ENCODE measurements around the gene CDH4.

CDH4 gene

DNA sequence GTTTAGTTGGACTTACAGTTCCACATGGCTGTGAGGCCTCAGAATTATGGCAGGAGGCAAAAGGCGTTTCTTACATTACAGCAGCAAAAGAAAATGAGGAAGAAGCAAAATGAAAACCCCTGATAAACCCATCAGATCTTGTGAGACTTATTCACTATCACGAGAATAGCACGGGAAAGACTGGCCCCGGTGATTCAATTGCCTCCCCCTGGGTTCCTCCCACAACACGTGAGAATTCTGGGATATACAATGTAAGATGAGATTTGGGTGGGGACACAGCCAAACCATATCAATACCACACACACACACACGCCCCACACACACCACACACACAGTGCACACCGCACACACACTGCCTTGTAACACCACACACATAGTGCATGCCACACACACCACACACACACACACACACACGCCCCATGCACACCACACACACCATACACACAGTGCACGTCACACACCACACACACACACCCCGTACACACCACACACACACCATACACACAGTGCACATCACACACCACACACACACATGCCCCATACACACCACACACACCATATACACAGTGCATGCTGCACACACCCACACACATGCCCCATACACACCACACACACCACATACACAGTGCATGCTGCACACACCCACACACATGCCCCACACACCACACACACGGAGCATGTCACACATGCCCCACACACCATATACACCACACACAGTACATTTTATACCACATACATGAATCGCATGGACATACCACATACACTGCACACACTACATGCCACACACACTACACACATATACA lies 503.1 kb downstream of the CDH4 start:
- no peak for DNase-seq (ENCODE audit: low read depth)

DNA sequence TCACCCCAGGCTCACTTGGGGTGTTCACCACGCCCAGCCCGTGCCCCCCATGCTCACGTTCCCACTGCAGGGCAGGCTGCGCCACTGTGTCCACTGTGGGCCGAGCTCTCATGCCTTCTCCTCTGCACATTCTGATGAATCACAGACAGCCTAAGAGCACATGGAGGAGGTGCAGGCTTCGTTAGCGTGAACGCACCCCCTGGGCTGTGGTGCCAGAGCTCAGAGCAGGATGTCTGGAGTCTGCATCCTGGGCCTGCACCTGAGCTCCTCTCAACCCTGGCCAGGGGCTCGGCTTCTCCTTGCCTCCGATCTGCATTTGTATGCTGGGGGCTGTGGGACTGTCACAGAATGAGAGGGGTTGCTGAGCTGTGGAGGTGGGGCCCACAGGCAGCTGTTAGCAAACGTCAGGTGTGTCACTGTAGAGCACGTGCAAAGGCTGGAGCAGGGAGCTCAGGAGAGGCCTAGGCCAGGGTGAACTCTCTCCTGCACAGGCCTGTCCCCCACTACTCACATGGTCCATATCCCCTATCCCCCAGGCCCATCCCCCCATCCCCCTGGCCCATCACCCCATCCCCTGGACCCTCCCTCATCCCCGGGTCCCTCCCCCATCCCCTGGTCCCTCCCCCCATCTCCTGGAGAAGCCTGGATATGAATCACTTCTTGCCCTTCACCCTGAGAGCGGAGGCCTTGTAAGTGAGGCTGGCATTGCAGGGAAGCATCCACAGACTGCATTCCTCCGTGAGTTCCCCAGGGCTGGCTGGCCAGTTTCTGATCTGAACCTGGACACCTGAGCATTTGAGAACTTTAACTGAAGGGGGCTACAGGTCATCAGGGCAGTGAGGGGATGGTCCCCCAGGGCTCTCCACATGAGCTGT lies 504.1 kb downstream of the CDH4 start:
- DNase-seq (ENCODE audit: low read depth), result no peak

DNA sequence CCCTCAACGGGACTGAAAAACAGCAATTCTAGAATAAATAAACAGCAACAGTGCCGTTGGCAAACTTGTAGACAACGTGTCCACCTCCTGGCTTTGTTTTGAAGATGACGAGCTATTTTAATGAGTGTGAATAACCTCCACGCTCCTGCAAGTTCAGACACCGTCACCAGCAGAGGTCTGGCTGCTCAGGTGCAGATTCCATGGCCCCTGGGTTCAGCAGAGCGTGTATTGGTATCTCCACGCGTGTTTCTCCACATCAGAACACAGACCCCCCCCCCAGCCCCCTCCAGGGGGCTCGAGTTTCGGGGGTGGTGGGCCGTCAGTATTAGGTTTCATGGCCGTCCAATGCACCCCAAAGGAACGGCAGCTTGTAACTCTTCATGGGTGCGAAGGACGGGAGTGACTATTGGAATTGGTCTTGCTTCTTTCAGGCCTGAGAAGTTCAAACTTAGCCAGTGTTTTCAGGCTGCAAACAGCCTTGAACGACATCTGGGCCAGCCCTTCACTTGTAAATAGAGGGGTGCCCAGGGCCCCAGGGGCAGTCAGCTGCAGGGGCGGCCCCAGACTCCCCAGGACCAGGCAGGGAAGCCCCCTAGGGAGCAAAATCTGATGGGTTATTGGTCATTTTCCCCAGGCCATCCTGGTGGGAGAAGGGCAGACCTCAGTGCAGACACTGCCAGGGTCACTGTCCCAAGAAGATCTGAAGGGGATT lies 505.1 kb downstream of the CDH4 start:
- no peak for DNase-seq (ENCODE audit: low read depth)

DNA sequence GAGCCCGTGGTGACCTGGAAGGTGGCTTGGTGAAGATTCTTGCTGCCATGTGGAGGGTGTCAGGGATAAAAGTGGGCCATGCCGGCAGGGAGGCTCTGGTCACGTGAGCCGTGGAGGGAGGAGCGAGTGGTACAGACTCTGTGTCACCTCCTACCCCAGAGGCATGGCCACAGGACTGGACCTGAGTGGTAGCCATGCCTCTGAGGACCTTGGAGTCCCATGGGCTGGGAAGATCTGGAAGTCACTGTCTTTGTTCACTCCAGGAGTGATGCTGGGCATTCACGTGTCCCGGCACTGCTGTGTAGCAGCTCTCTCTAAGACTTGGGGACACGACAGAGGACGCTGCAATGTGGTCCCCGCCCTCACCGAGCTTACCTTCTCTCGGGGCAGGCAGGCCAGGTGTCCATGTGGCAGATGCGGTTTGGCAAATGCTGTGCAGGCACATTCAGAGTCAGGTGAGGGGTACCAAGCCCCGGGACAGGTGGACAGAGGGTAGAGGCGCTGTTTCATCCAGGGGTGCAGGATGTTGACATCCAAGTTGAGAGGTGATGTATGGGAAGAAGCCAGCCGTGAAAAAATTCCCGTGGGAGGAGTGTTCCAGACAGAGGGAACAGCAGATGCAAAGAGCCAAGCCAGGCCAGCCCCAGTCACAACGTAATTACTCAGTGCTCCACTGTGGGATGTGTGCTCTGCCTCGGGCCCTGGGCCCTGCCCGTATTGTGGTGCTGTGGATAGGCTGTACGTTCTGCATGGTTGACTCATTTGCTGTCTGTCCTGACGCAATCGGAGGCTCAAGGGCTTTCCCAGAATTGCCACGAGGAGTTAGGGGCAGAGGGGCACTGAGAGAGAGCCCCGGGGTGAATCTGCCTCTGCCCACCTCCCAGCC lies 505.9 kb downstream of the CDH4 start:
- no peak for DNase-seq (ENCODE audit: low read depth)

DNA sequence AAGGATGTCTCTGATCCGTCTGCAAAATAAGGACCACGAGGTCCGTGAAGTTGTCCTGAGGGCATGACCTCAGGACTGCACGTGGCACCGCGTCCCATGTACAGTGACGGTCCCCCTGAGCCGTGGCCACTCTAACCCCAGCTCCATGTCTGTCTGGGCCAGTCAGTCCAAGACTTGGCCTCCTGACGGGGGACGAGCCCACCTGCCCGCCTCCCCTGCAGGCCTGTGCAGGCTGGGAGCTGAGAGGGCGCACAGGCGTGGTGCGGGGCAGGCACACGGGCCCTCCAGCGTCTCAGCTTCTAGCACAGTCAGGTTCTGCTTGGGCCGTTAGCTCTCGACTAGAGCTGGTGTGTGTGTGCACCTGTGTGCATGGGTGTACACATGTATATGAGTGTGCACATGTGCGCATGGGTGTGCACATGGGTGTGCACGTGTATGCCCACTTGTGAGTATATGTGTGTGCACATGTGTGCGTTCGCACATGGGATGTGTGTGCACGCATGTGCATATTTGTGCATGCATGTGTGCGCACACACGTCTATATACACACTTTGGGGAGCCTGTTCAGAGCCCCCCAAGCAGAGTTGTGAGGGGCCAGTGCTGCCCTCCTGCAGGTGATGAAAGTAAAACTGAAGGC lies 506.6 kb downstream of the CDH4 start:
- DNase-seq (ENCODE audit: low read depth), result no peak

DNA sequence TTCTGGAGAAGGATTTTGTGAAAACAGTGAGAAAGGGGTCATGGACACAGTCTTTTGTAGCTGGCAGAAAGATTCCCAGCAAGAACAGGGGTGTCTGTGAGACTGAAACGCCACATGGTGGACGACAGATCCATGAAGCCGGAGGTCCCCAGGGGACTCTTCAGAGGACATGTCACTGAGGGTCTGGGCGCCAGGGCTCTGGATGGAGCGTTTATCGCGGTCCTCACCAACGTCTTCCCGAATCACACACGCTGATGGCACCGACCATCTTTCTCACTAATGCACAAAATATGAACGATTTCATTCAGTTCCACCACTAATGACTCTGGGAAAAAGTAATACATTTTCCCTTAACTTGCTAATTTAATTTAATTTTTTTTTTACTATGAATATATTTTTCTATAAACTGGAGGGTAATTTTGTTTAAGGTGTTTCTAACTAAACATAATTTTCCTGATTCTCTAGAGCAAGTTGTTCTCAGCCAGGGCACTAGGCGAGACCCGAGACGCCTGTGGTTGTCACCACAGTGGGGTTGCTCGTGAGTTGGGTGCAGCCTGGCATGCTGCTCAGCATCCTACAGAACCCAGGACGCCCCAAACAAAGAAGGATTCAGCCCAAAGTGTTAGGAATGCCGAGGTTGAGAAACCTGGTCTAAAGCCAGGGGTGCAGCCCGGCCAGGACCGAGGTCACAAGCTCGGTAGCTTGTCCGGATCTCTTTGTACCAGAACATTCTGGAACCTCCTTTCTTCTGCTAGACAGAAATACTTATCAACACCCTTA lies 507.4 kb downstream of the CDH4 start:
- no peak for DNase-seq (ENCODE audit: low read depth)

DNA sequence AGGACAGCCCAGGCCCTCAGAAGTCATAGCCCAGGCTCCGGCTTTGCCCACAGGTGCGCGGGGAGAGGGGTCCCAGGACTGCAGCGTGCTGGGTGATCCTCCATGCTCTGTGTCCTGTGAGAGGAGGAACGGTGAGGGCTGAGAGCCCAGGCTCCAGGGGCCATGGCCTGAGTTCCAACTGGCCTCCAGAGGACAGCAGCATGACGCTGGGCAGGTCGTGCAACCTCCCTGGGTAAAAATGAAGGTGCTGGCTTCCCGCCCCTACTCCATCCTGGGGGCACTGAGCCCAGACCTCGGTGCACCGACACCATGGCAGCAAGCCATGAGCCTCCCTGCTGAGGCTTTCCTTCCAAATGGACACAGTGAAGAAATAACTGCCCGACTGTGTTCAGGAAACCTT lies 508.3 kb downstream of the CDH4 start:
- no peak for DNase-seq (ENCODE audit: low read depth)

DNA sequence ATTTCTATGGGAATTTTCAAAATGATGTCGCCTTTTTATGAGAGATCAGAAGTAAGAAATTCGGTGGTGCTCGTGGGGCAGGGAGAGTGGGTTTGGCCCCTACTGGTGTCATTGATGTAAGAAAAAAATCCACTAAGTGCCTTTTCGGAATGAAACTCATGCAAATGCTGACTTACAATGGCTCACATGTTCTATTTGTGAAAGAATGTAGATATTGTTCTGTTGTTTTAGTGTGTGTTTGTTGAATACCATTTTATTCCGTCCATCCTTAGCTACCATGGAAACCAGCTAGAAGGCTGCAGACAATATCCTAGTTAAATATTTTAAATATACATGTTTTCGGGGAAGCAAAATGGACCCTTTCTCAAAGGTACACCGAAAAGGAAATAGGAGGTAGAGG lies 508.7 kb downstream of the CDH4 start:
- no peak for DNase-seq (ENCODE audit: low read depth)

DNA sequence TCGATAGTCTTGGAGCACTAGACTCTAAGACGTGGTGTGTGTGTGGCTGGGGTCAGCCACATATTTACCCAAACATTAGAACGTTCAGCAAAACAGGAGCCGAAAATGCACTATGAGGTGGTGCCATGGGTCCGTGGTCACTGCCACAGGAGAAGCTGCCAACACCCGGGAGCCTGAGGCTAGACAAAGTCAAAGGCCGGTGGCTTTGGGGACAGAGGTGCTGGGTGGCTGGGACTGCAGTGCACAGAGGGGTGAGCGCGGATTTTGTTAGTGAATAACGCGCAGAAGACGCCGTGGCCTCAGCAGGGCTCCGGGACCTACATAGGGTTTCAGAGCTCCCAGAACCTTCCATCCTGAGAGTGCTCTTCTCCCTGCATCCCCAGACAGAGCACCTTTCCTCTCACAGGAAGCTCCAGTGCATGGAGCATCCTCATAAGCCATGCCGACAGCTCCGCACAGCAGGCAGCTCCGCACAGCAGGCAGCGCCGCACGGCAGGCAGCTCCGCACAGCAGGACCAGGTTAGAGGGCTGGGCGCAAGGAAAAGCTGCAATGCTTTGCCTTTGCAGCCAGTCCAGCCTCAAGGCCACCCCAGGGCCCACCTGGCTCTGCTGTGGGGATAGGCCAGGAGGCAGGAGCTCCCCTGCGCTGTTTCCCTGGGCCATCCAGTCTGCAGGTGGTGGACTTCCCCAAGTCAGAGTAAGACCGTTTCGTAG lies 509.5 kb downstream of the CDH4 start:
- no peak for DNase-seq (ENCODE audit: low read depth)

DNA sequence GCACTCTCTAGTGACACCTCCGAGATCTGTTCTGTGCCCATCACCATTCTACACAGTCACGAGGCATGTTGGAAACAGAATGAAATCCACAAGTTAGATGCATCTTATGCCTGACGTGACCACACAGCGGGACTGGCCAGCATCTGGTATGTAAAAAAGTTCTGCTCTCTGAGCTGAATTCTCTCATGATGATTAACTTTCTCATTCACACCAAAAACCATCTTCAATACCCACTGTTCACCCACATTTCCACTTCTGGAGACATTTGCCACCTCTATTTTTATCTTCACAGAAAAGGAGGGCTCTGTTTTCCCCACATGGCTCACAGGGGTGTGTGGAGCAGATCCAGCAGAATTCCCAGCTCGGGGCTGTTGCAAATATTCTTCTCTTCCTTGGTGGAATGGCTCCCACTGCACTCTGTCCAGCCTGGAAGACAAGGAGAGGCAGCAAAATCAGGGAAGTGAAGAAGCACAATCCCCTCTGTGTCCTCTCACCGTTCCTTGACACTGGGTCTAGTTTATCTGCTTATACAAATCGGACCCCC lies 510.2 kb downstream of the CDH4 start:
- DNase-seq (ENCODE audit: low read depth), result no peak

DNA sequence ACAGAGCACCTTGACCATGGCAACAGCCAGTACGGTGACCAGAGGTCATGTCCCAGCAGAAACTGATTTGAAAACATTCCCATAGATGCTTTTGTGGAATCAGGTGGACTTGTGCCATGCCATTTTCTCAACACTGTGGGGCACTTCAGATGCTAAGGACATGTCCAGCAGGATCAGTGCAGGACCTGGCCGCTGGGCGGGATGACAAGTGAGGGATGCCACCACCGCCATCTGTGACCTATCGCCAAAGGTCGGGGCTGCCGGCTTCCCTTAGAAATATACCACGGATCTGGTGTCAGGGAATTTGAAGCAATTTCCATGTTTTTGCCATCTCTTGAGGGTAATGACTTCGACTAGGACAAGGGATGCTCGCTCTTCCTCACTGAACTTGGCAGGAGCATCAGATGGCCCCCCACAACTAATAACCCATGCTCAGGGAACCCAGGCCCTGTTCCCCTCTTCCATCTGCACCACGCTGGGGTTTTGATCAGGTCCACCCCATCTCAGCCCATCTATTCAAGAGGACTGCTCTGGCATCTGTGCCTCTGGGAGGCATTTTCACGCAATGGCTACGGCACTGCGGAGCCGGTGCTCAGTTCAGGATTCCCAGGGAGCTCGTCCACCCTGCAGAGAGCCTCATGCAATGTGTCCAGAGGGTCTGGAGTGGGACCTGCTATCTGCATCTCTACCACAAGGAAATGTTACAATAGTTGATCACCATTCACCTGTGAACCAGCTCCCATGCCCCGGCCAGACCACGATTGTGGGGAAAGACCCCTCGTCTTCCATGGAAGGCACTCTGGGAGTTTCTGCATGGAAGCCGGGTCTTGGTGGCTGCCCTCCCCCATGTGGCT lies 511.1 kb downstream of the CDH4 start:
- no peak for DNase-seq (ENCODE audit: low read depth)

DNA sequence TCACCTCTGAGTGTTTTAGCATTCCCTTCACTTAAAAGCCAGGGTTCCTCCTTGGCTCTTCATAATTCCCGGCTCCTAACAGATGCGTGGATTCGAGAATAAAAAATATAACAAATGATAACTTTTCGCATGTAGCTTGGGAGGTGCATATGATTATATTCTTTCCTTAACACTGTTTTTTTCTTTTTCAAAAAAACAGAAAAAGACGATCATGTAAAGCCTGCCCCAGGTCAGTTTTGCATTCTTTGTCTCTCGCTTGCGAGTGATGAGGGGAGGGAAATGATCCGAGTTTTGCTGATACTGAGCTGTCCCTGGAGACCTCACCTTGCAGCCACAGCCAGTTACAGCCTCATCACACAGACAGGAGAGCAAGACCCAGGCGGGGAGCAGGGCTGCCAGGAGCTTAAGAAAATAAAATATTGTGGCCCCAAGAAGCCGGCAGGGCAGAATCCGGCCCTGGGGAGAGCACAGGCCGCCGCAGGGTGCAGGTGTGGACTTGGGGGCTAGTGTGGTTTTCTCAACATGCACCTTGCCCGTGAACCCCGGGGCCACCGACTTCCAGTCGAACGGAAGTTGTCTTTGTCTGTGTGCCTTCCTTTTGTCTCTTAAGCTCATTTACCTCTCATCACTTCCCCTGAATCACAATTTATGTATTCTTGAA lies 511.8 kb downstream of the CDH4 start:
- no peak for DNase-seq (ENCODE audit: low read depth)

DNA sequence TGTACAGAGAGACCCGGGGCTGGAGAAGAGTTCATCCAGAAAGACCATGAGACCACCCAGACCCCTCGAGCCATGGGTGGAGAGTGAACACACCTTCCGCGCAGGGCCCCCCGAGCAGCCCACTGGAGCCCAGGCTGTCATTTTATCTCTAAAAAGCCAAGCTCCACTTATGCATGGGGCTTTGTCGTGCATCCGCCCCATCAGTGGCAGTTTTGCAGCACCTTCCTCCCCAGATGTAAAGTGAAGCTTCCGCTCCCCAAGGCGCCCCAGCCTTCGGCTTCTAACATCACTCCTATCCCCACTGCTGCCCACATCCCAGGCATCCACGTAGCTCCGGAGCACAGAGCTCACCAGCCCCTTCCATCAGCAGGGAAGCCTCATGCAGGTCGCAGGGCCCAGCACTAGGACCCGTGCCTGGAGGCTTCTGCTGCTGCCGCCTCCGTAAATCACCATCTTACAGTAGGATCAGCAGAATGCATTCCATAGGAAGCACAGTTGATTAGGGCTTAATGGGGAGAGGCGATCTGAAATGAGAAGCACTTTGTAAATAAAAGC lies 512.5 kb downstream of the CDH4 start:
- no peak for DNase-seq (ENCODE audit: low read depth)

DNA sequence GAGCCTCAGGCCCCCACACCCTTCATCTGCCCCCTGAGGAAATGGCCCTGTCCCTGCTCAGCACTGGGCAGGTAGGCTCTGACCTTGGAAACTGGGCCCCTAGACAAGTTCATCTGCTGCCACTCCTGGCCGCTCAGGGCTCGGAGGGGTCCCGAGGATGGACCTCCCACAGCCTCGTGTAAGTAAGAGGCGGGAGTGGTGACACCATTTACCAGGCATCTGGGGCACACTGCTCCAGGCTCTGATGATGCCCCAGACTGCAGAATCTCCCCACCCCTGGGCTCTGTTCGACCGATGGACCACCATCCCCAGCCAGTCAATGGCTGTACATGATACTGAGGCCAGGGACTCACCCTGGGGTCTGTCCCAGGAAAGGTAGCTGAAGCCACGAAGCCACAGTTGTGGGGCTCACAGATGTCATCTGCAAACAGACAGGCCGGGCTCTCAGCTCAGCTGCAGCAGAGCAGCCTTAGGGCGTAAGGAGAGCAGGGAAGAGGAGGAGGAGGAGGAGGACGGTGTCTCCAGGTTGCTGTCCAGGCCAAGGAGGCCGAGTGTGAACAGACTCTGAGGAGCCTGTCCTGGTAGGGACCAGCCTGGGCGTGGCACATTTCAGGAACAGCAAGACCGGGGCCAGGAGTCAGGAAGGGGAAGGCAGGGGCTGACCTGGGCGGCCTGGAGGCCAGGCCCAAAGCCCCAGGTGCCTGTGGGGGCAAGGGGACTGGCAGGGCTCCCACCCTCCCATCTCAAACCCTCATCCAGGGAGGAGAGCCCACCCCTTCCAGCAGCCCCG lies 513.2 kb downstream of the CDH4 start:
- no peak for DNase-seq (ENCODE audit: low read depth)

DNA sequence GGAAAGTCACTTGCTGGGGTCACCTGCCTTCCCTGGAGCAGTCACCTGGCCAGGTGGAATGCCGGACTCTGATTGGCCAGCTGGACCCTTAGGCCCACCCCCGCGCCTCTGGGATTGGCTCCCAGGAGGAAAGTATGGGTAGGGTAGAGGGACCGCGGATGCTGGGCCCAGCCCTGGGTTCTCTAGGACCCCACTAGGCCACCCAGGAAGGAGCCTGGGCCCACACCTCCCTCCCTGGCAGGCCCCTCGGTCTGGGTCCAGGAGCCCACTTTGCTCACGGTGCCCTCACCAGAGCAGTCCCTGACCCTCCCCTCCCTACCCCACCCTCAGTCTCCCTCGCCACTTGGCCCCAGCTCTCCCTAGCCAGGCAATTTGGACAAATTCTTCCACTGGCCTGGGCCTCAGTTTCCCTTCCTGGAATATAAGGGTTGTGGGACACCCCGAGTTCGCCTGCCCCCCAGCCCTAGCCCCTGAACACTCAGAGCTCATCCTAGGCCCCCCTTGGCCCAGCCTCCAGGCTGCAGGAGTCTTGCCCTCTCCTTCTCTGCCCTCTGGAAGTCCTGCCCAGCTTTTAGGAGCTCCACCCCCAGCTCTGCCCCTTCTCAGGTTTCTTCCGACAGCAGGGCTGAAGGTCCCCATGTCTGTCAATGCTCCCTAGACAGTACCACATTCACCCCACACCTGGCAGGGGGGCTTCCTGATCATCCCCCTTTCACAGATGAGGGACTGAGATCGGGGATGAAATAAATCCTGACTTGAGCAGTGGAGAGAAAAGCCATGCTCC lies 514.0 kb downstream of the CDH4 start:
- DNase-seq (ENCODE audit: low read depth), result no peak
